ENCODE results near the gene FGD4.

GRCh38 chr12:32651956-32652210 is 252.5 kb downstream of the FGD4 start:
- TF ChIP-seq CTCF (IDR thresholded peaks at IDR 0.05) (no peak), POLR2A (IDR thresholded peaks at IDR 0.05) (no peak)

Data from testis (tissue), 2 donors.